Stomach smooth muscle (tissue), 2 donors: Measurements from ENCODE around the gene CDH12.
"Not testable (repeated sequence)": the region's sequence is repeated elsewhere in the genome, so short reads cannot be mapped to it uniquely, and the experiment has no call there.

Experiments
- H3K27ac ChIP-seq: one replicate; pipeline ENCODE4 v1.7.0; 2013; ENCODE audit warnings: mild to moderate bottlenecking, low read length, inconsistent platforms
- H3K27me3 ChIP-seq, 2 donors: one replicate each; pipeline ENCODE4 v1.7.0; 2013; ENCODE audit warnings: low read length in 2 of 2; ENCODE audit not compliant: insufficient read depth in 2 of 2, control insufficient read depth in 1 of 2
- H3K36me3 ChIP-seq, 2 donors: one replicate each; pipeline ENCODE4 v1.7.0; 2013; ENCODE audit warnings: low read length in 2 of 2; ENCODE audit not compliant: control insufficient read depth in 2 of 2, insufficient read depth in 2 of 2
- H3K4me1 ChIP-seq: one replicate; pipeline ENCODE4 v1.7.0; 2013; ENCODE audit warnings: low read length; ENCODE audit not compliant: control insufficient read depth, insufficient read depth
- H3K4me3 ChIP-seq, 2 donors: one replicate each; pipeline ENCODE4 v1.7.0; 2013; ENCODE audit warnings: low read length in 2 of 2
- H3K9ac ChIP-seq, 2 donors: one replicate each; pipeline ENCODE4 v1.7.0; 2013; ENCODE audit warnings: low read length in 2 of 2, mild to moderate bottlenecking in 1 of 2
- H3K9me3 ChIP-seq, 2 donors: one replicate each; pipeline ENCODE4 v1.7.0; 2013; ENCODE audit warnings: low read length in 2 of 2; ENCODE audit not compliant: control insufficient read depth in 2 of 2
- donor health status: healthy.
- donor health status: Pancreatic carcinoma.

CDH12 gene

GRCh38 chr5:22539762-22540161 is 313.4 kb downstream of the CDH12 start:
- H3K4me1 ChIP-seq = no peaks in the 10 kb centered on the region
- H3K9ac ChIP-seq = no peak overlapping the region
- H3K27me3 ChIP-seq = no peaks in the 10 kb centered on the region
- no peak overlapping the region for H3K27ac ChIP-seq
- peaks cover 0 to 5% of the 10 kb centered on the region in 2 donors for H3K9me3 ChIP-seq
- H3K36me3 ChIP-seq = no peaks in the 10 kb centered on the region
- H3K4me3 ChIP-seq = no peak overlapping the region

- no peaks in the 10 kb centered on the region for H3K9me3 ChIP-seq
- no peak overlapping the region for H3K4me3 ChIP-seq
- H3K4me1 ChIP-seq = no peaks in the 10 kb centered on the region
- H3K27ac ChIP-seq = no peak overlapping the region
- H3K9ac ChIP-seq = no peak overlapping the region
- no peaks in the 10 kb centered on the region for H3K36me3 ChIP-seq
- no peaks in the 10 kb centered on the region for H3K27me3 ChIP-seq
These were observed 321.2 kb downstream of the CDH12 start for GRCh38 chr5:22531986-22532385.

- no peaks in the 10 kb centered on the region for H3K36me3 ChIP-seq
- no peaks in the 10 kb centered on the region for H3K9me3 ChIP-seq
- H3K4me3 ChIP-seq = no peak overlapping the region
- H3K4me1 ChIP-seq = no peaks in the 10 kb centered on the region
- H3K27me3 ChIP-seq = no peaks in the 10 kb centered on the region
- no peak overlapping the region for H3K9ac ChIP-seq
- H3K27ac ChIP-seq = no peak overlapping the region
These were observed 331.6 kb downstream of the CDH12 start for GRCh38 chr5:22521521-22521920.

- not testable (repeated sequence) for H3K4me1 ChIP-seq, H3K27me3 ChIP-seq, H3K4me3 ChIP-seq, H3K27ac ChIP-seq, H3K36me3 ChIP-seq, H3K9me3 ChIP-seq, H3K9ac ChIP-seq
These were observed 336.6 kb downstream of the CDH12 start for GRCh38 chr5:22516497-22516896.

- Histone ChIP-seq H3K27ac (no peak overlapping the region), H3K4me1 (no peaks in the 10 kb centered on the region), H3K4me3 (no peak overlapping the region), H3K36me3 (no peaks in the 10 kb centered on the region), H3K27me3 (no peaks in the 10 kb centered on the region), H3K9me3 (no peaks in the 10 kb centered on the region), H3K9ac (no peak overlapping the region)
These were observed 338.9 kb downstream of the CDH12 start for GRCh38 chr5:22514231-22514630.

GRCh38 chr5:22505891-22506290 is 347.3 kb downstream of the CDH12 start:
- H3K27ac ChIP-seq = no peak overlapping the region
- no peak overlapping the region for H3K9ac ChIP-seq
- no peaks in the 10 kb centered on the region for H3K4me1 ChIP-seq
- no peaks in the 10 kb centered on the region for H3K36me3 ChIP-seq
- H3K4me3 ChIP-seq = no peak overlapping the region
- H3K9me3 ChIP-seq = no peaks in the 10 kb centered on the region
- no peaks in the 10 kb centered on the region for H3K27me3 ChIP-seq

GRCh38 chr5:22504411-22504810 is 348.7 kb downstream of the CDH12 start:
- Histone ChIP-seq H3K27me3 (no peaks in the 10 kb centered on the region), H3K36me3 (no peaks in the 10 kb centered on the region), H3K9ac (no peak overlapping the region), H3K27ac (no peak overlapping the region), H3K9me3 (no peaks in the 10 kb centered on the region), H3K4me1 (no peaks in the 10 kb centered on the region), H3K4me3 (no peak overlapping the region)

GRCh38 chr5:22500556-22500955 is 352.6 kb downstream of the CDH12 start:
- Histone ChIP-seq H3K27me3 (no peaks in the 10 kb centered on the region), H3K9ac (no peak overlapping the region), H3K4me3 (no peak overlapping the region), H3K27ac (no peak overlapping the region), H3K4me1 (no peaks in the 10 kb centered on the region), H3K9me3 (no peaks in the 10 kb centered on the region), H3K36me3 (no peaks in the 10 kb centered on the region)

GRCh38 chr5:22496666-22497065 is 356.5 kb downstream of the CDH12 start:
- H3K27ac ChIP-seq = no peak overlapping the region
- H3K9me3 ChIP-seq = no peaks in the 10 kb centered on the region
- no peaks in the 10 kb centered on the region for H3K36me3 ChIP-seq
- no peak overlapping the region for H3K9ac ChIP-seq
- H3K27me3 ChIP-seq = no peaks in the 10 kb centered on the region
- H3K4me3 ChIP-seq = no peak overlapping the region
- H3K4me1 ChIP-seq = no peaks in the 10 kb centered on the region

GRCh38 chr5:22495016-22495720 is 358.0 kb downstream of the CDH12 start:
- Histone ChIP-seq H3K9ac (no peak overlapping the region), H3K9me3 (no peaks in the 10 kb centered on the region), H3K4me3 (no peak overlapping the region), H3K4me1 (no peaks in the 10 kb centered on the region), H3K27me3 (no peaks in the 10 kb centered on the region), H3K27ac (no peak overlapping the region), H3K36me3 (no peaks in the 10 kb centered on the region)

- Histone ChIP-seq H3K27me3 (no peaks in the 10 kb centered on the region), H3K9me3 (no peaks in the 10 kb centered on the region), H3K4me3 (no peak overlapping the region), H3K27ac (no peak overlapping the region), H3K9ac (no peak overlapping the region), H3K36me3 (no peaks in the 10 kb centered on the region), H3K4me1 (no peaks in the 10 kb centered on the region)
These were observed 364.7 kb downstream of the CDH12 start for GRCh38 chr5:22488427-22488826.
